ENCODE results near the gene KRTAP4-4.
"Not testable (repeated sequence)": the region's sequence is repeated elsewhere in the genome, so short reads cannot be mapped to it uniquely, and the experiment has no call there.

Gene KRTAP4-4

DNA sequence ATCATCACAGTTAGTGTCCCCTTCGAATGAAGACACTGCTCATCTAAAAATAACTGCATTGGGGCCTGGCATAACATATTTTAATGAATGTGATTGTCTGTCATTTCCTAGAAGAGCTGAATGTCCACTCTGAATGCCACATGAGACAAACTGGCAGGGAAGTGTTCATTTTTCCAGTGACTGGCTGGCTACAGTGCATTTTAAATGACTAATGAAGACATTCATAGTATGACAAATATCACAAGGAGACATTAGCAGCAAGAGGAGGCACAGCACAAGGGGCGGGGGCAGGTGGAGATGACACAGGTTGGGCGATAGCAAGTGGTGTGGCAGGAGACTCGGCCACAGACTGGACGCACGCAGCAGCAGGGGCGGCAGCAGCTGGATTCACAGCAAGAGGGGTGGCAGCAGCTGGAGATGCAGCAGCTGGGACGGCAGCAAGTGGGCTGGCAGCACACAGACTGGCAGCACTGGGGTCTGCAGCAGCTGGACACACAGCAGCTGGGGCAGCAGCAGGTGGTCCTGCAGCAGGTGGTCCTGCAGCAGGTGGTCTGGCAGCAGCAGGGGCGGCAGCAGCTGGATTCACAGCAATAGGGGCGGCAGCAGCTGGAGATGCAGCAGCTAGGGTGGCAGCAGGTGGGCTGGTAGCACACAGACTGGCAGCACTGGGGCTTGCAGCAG, 11.4 kb downstream of the KRTAP4-4 start:
- DNase-seq (ENCODE audit: low spot score) = not testable (repeated sequence)

DNA sequence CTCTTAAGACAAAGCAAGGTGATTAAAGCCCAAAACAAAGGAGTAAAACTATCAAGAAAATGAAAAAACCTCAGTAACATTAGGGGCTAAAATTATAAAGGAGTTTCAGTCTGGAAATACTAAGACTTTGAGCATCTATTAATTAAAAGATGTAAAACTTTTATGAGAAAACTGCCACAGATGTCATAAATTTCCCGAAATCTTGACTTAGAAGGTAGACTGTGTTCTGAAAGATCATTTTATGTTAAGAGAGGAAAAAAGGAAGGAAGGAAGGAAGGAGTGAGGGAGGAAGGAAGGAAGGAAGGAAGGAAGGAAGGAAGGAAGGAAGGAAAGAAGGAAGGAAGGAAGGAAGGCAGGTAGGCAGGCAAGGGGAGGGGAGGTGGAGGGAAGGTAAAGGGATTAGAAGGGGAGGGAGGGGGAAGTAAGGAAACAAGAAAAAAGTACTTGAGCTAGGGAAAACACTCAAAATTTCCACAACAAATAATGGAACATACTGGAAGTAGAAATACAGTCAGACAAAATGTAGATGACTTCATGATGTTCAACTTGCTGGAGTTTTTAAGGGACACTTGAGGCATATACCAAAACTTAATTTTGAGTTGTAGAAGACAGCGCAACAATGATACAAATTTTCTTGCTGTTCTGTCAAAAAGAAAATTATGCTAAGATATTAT, 12.9 kb downstream of the KRTAP4-4 start:
- no peak for DNase-seq (ENCODE audit: low spot score)

DNA sequence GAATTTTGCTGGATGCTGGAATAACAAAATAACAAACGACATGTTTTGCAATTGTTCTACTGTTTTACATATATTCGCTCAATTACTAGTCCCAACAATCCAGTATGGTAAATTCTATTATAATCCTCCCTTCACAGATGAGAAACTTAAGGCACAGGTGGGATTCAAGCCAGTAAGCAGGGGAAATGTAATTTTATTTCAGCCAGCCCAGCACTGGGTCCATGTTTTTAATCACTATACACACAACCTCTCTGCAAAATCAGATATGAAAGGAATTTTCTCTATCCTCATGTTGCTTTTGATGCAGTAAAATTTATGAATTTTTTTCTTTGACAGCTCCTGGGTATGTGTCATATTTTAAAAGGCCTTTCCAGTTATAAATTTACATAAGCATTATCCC, 15.3 kb downstream of the KRTAP4-4 start:
- no peak for DNase-seq (ENCODE audit: low spot score)

GRCh38 chr17:41144846-41145245, 15.7 kb downstream of the KRTAP4-4 start:
- no peak for DNase-seq (ENCODE audit: low spot score)

- DNase-seq (ENCODE audit: low spot score) = no peak
Observed at GRCh38 chr17:41141361-41141760, 19.2 kb downstream of the KRTAP4-4 start.

DNA sequence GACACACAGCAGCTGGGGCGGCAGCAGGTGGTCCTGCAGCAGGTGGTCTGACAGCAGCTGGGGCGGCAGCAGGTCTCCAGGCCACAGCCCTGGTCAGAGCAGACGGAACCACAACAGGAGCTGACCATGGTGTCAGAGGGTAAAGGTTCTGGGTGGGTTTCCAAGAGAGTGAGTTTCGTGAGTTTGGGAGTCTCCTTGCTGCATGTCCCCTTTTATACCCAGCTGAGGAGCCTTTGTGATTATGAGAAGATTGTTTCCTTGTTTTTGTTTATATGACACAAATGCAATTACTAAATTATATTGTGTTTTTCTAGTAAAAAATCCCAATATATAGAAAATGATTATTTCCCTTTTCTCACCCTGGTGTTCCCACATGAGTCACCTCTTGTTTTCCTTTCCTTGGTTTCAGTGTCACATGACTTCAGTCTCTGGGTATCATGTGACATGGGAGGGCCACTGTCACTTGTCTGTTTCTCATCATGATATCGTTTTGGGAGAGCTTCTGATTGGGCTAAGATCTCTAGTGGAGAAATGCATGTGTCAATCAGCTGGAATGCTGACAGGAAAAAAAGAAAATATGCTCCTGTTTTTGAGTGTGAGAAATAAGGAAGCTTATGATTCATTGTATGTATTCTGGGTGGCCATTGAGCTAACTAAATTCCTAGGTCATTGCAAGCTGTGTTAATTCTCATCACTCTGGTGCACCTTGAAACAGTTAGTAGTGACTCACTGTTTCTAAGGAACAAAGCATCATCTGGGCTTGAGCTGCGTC, 20.0 kb downstream of the KRTAP4-4 start, which contains the start of gene KRTAP4-6:
TSS of gene KRTAP4-6 (minus strand) at position 185 of the 772 bp plus-strand sequence. CDS start at position 128, 57 bp downstream.
- peak; percentile 66 for DNase-seq (ENCODE audit: low spot score)

GRCh38 chr17:41139865-41140264, 20.7 kb downstream of the KRTAP4-4 start:
- not testable (repeated sequence) for DNase-seq (ENCODE audit: low spot score)

- peak; percentile 11 for DNase-seq (ENCODE audit: low spot score)
Observed at GRCh38 chr17:41133880-41134735, 26.4 kb downstream of the KRTAP4-4 start.

- DNase-seq (ENCODE audit: low spot score) = no peak
Observed at GRCh38 chr17:41131979-41132378, 28.6 kb downstream of the KRTAP4-4 start.

DNA sequence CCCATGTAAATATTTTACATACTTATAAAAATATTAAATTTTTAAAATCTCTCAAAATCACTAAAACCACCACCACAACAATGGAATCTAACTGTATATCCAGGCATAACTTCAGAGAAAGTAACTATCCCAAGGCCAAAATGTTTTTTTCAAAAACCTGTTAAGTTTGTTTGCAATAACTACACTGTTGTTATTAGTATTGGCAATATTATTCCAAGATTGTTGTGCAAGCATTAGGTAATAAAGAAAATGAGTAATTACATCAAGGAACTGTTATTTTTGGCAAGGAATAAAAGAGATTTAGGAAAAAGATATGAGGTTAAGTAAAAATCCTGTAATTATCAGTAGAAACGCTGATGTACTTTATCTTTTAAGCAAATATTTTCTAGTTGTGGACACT, 33.2 kb downstream of the KRTAP4-4 start:
- DNase-seq (ENCODE audit: low spot score) = no peak

- no peak for DNase-seq (ENCODE audit: low spot score)
Observed at GRCh38 chr17:41126412-41126811, 34.1 kb downstream of the KRTAP4-4 start.

DNA sequence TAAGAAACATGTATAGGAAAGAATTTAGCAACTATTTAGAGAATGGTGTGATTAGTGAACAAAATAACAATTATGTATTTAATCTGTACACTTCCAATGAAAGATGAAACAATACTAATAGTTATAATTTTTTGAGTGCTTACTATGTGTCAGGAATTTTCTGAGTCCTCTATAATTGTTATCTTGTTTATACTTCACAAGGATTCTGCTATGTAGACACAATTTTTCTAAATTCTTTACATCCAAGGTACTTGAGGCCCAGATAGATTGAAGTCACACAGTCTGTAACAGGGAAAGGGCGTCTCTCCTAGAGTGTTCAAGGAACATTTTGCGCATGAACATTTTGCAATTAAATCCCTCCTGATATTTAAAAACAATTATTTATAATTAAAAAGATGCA, 35.5 kb downstream of the KRTAP4-4 start:
- no peak for DNase-seq (ENCODE audit: low spot score)

DNA sequence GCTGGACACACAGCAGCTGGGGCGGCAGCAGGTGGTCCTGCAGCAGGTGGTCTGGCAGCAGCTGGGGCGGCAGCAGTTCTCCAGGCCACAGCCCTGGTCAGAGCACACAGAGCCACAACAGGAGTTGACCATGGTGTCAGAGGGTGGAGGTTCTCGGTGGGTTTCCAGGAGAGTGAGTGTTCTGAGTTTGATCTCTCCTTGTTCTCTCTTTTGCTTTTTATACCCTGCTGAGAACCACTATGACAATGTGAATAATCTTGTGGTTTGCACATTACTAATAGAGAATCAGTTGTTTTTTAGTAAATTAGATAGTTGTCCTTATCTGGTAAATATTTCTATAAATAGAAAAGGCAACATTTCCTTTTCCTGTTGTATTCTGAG, 36.6 kb downstream of the KRTAP4-4 start, which contains the start of gene KRTAP4-12:
TSS of gene KRTAP4-12 (minus strand) at position 192 of the 381 bp plus-strand sequence. CDS start at position 132, 60 bp downstream.
- DNase-seq (ENCODE audit: low spot score) = not testable (repeated sequence)

- DNase-seq (ENCODE audit: low spot score) = not testable (repeated sequence)
Observed at GRCh38 chr17:41123292-41123990, 37.1 kb downstream of the KRTAP4-4 start.

DNA sequence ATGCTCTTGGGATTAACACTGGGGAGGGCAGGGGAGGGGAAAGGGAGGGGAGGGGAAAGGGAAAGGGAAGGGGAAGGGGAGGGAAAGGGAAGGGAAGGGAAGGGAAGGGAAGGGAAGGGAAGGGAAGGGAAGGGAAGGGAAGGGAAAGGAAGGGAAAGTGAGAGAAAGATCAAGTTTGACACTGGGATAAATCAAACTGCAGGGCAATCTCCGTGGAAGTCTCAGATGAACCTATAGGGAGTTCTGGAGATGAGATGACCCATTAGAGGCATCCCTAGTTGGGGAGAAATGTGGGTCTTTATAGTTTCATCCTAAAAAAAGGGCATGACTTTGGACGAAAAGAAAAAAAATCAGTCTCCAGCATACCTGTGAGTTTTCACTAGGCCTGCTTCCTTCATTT, 38.8 kb downstream of the KRTAP4-4 start:
- no peak for DNase-seq (ENCODE audit: low spot score)

GRCh38 chr17:41119696-41120690, 40.6 kb downstream of the KRTAP4-4 start:
- DNase-seq (ENCODE audit: low spot score) = not testable (repeated sequence)

- DNase-seq (ENCODE audit: low spot score) = no peak
Observed at GRCh38 chr17:41118721-41119120, 41.8 kb downstream of the KRTAP4-4 start.

DNA sequence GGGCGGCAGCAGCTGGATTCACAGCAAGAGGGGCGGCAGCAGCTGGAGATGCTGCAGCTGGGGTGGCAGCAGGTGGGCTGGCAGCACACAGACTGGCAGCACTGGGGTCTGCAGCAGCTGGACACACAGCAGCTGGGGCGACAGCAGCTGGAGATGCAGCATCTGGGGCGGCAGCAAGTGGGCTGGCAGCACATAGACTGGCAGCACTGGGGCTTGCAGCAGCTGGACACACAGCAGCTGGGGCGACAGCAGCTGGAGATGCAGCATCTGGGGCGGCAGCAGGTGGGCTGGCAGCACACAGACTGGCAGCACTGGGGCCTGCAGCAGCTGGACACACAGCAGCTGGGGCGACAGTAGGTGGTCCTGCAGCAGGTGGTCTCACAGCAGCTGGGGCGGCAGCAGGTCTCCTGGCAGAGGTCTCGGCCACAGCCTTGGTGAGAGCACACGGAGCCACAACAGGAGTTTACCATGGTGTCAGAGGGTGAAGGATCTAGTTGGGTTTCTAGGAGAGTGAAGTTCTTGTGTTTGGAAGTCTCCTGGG, 42.6 kb downstream of the KRTAP4-4 start, which contains the start of gene KRTAP4-11:
TSS of gene KRTAP4-11 (minus strand) at position 528 of the 541 bp plus-strand sequence. CDS start at position 470, 58 bp downstream.
- DNase-seq (ENCODE audit: low spot score) = not testable (repeated sequence)

DNA sequence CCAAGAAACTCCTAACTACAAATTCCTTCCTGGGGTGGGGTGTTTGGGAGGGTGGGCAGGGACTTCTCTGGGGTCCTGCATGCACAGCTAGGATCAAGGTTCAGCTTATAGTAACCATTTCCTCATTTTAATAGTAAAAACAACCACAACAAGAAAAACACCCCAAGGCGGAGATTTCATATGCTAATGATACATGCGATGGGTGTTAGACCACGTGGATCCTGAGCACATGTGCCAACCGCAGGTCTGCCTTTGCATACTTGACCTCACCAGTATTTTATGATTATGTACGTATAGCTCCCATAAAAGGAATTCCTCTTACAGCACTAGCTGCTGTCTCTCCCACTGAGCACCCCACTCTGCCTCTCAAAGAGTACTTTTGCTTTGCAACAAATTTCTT, 44.3 kb downstream of the KRTAP4-4 start:
- DNase-seq (ENCODE audit: low spot score) = no peak
